Body of pancreas (tissue), 4 donors: ENCODE data around the gene SBK2.

Experiments used
- CTCF ChIP-seq, 7 experiments: fragments of 450-650 bp in 4 of 7; fragments of 200-600 bp in 3 of 7; sonication (generic) in 3 of 7; IDR thresholded peaks; one replicate each; pipeline ENCODE4 v1.5.1; 2016 to 2019; ENCODE audit warnings: antibody characterized with exemption in 7 of 7
- POLR2A ChIP-seq, 3 donors: fragments of 450-650 bp; IDR thresholded peaks; one replicate each; pipeline ENCODE4 v1.6.1; 2016; ENCODE audit warnings: antibody characterized with exemption in 3 of 3, mild to moderate bottlenecking in 2 of 3

- TF ChIP-seq CTCF (IDR thresholded peaks at IDR 0.05) (no peak), POLR2A (IDR thresholded peaks at IDR 0.05) (no peak)
Measured at GRCh38 chr19:55546011-55546410, 9.1 kb upstream of the SBK2 start.
